Panc1 (cell line): ENCODE results near the gene DMRT3. TPM values are rescaled to one million over a fixed set of nuclear protein-coding genes. Genes with fewer than 3 reads are reported as not detected.

Experiments
- ATAC-seq: fragments of 200-7000 bp; cut with Tn5 transposase; 2 replicates; pipeline ENCODE4 v1.9.1; 2020; ENCODE audit warnings: mild to moderate bottlenecking, moderate library complexity
- BruUV-seq: library from RNA; stranded (reverse); fragments of 400-500 nt; replicated peaks from 2 replicates; lab custom pipeline; 2021; lab: Mats Ljungman, UMichigan
- CTCF ChIA-PET: fragments of 300-600 bp; sonication (Branson Sonifier 250); formaldehyde crosslinking; loops from one replicate; lab custom pipeline; 2022; ENCODE audit warnings: antibody characterized with exemption; lab: Charles Lee
- POLR2A ChIA-PET: fragments of 300-600 bp; sonication (Branson Sonifier 250); formaldehyde crosslinking; loops from one replicate; lab custom pipeline; 2022; ENCODE audit warnings: antibody characterized with exemption; lab: Charles Lee
- DNase-seq: peaks from one replicate; pipeline ENCODE4 v3.0.0-alpha.2; 2010; ENCODE audit warnings: low read depth, low spot score
- H3K27ac ChIP-seq: 2 replicates; pipeline ENCODE4 v1.5.1; 2011; ENCODE audit warnings: mild to moderate bottlenecking, low read length, inconsistent platforms
- H3K27me3 ChIP-seq: fragments of 200-500 bp; sonication (Bioruptor generic); 2 replicates; pipeline ENCODE4 v1.6.0; 2014; ENCODE audit warnings: low read length, inconsistent platforms; ENCODE audit not compliant: control insufficient read depth, insufficient read depth
- H3K36me3 ChIP-seq: fragments of 200-500 bp; sonication (Bioruptor generic); 2 replicates; pipeline ENCODE4 v1.5.1; 2014; ENCODE audit warnings: inconsistent platforms, mild to moderate bottlenecking, low read length, moderate library complexity; ENCODE audit not compliant: control insufficient read depth, insufficient read depth
- H3K4me1 ChIP-seq: 2 replicates; pipeline ENCODE4 v1.5.1; 2011; ENCODE audit warnings: inconsistent platforms, mild to moderate bottlenecking, low read length, moderate library complexity; ENCODE audit not compliant: control insufficient read depth, insufficient read depth
- H3K4me3 ChIP-seq, 2 experiments: 2 replicates each; pipeline ENCODE4 v1.5.1; 2011 to 2012; ENCODE audit warnings: low read depth in 2 of 2, low read length in 2 of 2, mild to moderate bottlenecking in 2 of 2, inconsistent platforms in 1 of 2, moderate library complexity in 1 of 2
- H3K9me3 ChIP-seq: fragments of 200-500 bp; sonication (Bioruptor generic); 2 replicates; pipeline ENCODE4 v1.5.1; 2014; ENCODE audit warnings: low read depth, mild to moderate bottlenecking, inconsistent platforms, low read length, moderate library complexity; ENCODE audit not compliant: control insufficient read depth, insufficient read depth
- CTCF ChIP-seq: fragments of 450-650 bp; IDR thresholded peaks from 2 replicates; pipeline ENCODE4 v1.5.1; 2017; ENCODE audit warnings: mild to moderate bottlenecking
- POLR2AphosphoS5 ChIP-seq: IDR thresholded peaks from 2 replicates; pipeline ENCODE4 v1.6.1; 2012; ENCODE audit warnings: mild to moderate bottlenecking, low read depth, low read length, moderate library complexity
- REST ChIP-seq, 2 experiments: IDR thresholded peaks; 2 replicates each; pipeline ENCODE4 v1.6.1; 2011 to 2012; ENCODE audit warnings: low read depth in 2 of 2, control low read depth in 1 of 2, low read length in 1 of 2, mild to moderate bottlenecking in 1 of 2, moderate library complexity in 1 of 2; ENCODE audit not compliant: insufficient read depth in 1 of 2
- SIN3A ChIP-seq: IDR thresholded peaks from 2 replicates; pipeline ENCODE4 v1.6.1; 2012; ENCODE audit warnings: low read depth, mild to moderate bottlenecking, low read length, moderate library complexity, borderline replicate concordance; ENCODE audit not compliant: insufficient read depth
- TCF7L2 ChIP-seq: IDR thresholded peaks from 2 replicates; pipeline ENCODE4 v1.6.1; 2011; ENCODE audit warnings: mild to moderate bottlenecking, low read depth, low read length, inconsistent platforms
- in situ Hi-C: cut with HindIII; loops from 2 replicates; pipeline ENCODE4 v1.10.0; 2016; ENCODE audit warnings: low sequenced_read_pairs, low pct_unique_long_range_greater_than_20kb
- intact Hi-C: fragments of 100-400 bp; cut with micrococcal nuclease; formaldehyde crosslinking; loops from one replicate; pipeline ENCODE4 v1.10.0; 2022; ENCODE audit not compliant: unreplicated experiment
- total RNA-seq: library from RNA; stranded (reverse); gene quantifications from one replicate; pipeline ENCODE4 v1.2.1, GENCODE V29; 2021; ENCODE audit not compliant: unreplicated experiment

The DMRT3 gene
- total RNA-seq, 1 experiment from 2014 or later = not detected

GRCh38 chr9:967903-968641, 8.4 kb upstream of the DMRT3 start:
- Histone ChIP-seq H3K27me3 (no peaks in the 10 kb centered on the region), H3K9me3 (no peaks in the 10 kb centered on the region), H3K27ac (no peak overlapping the region), H3K36me3 (no peaks in the 10 kb centered on the region), H3K4me3 (no peak overlapping the region), H3K4me1 (no peaks in the 10 kb centered on the region)
- DNase-seq (no peak), ATAC-seq (no peak)
- intact Hi-C loops (no loop called here), in situ Hi-C loops (no loop called here)
- ChIA-PET CTCF (no interaction called here), POLR2A (no interaction called here)
- no TSS peak for BruUV-seq
- no peak for TF ChIP-seq CTCF
- TF ChIP-seq SIN3A = no peak
- no peak for TF ChIP-seq POLR2AphosphoS5
- no peak for TF ChIP-seq REST (IDR thresholded peaks at IDR 0.05; ENCODE audit: insufficient read depth in 1 of 2, low read depth in 2 of 2, low read length in 1 of 2)
- TF ChIP-seq TCF7L2 = no peak

GRCh38 chr9:969310-970150, 6.9 kb upstream of the DMRT3 start:
- CTCF ChIA-PET = no interaction called here
- Histone ChIP-seq H3K4me1 (no peaks in the 10 kb centered on the region), H3K36me3 (no peaks in the 10 kb centered on the region), H3K9me3 (no peaks in the 10 kb centered on the region), H3K27ac (no peak overlapping the region), H3K27me3 (no peaks in the 10 kb centered on the region), H3K4me3 (no peak overlapping the region)
- BruUV-seq = no TSS peak
- in situ Hi-C loops (no loop called here), intact Hi-C loops (no loop called here)
- POLR2A ChIA-PET = no interaction called here
- DNase-seq (no peak), ATAC-seq (no peak)
- TF ChIP-seq SIN3A = no peak
- no peak for TF ChIP-seq POLR2AphosphoS5
- no peak for TF ChIP-seq CTCF
- no peak for TF ChIP-seq TCF7L2
- no peak for TF ChIP-seq REST (IDR thresholded peaks at IDR 0.05; ENCODE audit: insufficient read depth in 1 of 2, low read depth in 2 of 2, low read length in 1 of 2)
